HG02973 (cell line): ENCODE data around the gene SLC22A5.
"Not testable (repeated sequence)": the region's sequence is repeated elsewhere in the genome, so short reads cannot be mapped to it uniquely, and the experiment has no call there.

Experiments
- ATAC-seq: cut with Tn5 transposase; IDR thresholded peaks from one replicate; pipeline ENCODE4 v1.9.1; 2021; ENCODE audit warnings: moderate library complexity; ENCODE audit not compliant: unreplicated experiment

The SLC22A5 gene

GRCh38 chr5:132426525-132427138 lies 57.1 kb downstream of the SLC22A5 start:
- ATAC-seq, result peak; percentile 32

GRCh38 chr5:132427281-132428146 lies 58.0 kb downstream of the SLC22A5 start:
- no peak for ATAC-seq

- ATAC-seq, result no peak
These were observed 58.6 kb downstream of the SLC22A5 start for GRCh38 chr5:132428147-132428482.

- ATAC-seq, result no peak
These were observed 59.3 kb downstream of the SLC22A5 start for GRCh38 chr5:132428484-132429462.

GRCh38 chr5:132429463-132430440 lies 60.2 kb downstream of the SLC22A5 start:
- ATAC-seq, result no peak

GRCh38 chr5:132430746-132431145 lies 61.2 kb downstream of the SLC22A5 start:
- no peak for ATAC-seq

GRCh38 chr5:132431632-132432031 lies 62.1 kb downstream of the SLC22A5 start:
- no peak for ATAC-seq

GRCh38 chr5:132433141-132433540 lies 63.6 kb downstream of the SLC22A5 start:
- ATAC-seq, result no peak

GRCh38 chr5:132434416-132435286 lies 65.1 kb downstream of the SLC22A5 start:
- ATAC-seq, result no peak

GRCh38 chr5:132435447-132435846 lies 65.9 kb downstream of the SLC22A5 start:
- ATAC-seq, result no peak

- no peak for ATAC-seq
These were observed 66.4 kb downstream of the SLC22A5 start for GRCh38 chr5:132435886-132436285.

- ATAC-seq, result no peak
These were observed 67.4 kb downstream of the SLC22A5 start for GRCh38 chr5:132436936-132437335.

- peak; percentile 70 for ATAC-seq
These were observed 68.2 kb downstream of the SLC22A5 start for GRCh38 chr5:132437604-132438266.

- not testable (repeated sequence) for ATAC-seq
These were observed 68.7 kb downstream of the SLC22A5 start for GRCh38 chr5:132438267-132438645.

- ATAC-seq, result no peak
These were observed 69.4 kb downstream of the SLC22A5 start for GRCh38 chr5:132438917-132439316.

- no peak for ATAC-seq
These were observed 70.1 kb downstream of the SLC22A5 start for GRCh38 chr5:132439521-132440089.

- no peak for ATAC-seq
These were observed 74.6 kb downstream of the SLC22A5 start for GRCh38 chr5:132444061-132444460.
